ENCODE measurements around the gene FAM193A. TPM values are rescaled to one million over a fixed set of nuclear protein-coding genes. Genes with fewer than 3 reads are reported as not detected.

Gene FAM193A
- total RNA-seq, 1 experiment from 2014 or later, result 31.3 TPM

GRCh38 chr4:2742823-2743517 is 206.5 kb downstream of the FAM193A start:
- Mint-ChIP-seq H3K9me3 (ENCODE audit: unreplicated experiment) (no peaks in the 10 kb centered on the region), H3K27me3 (ENCODE audit: insufficient read depth, unreplicated experiment) (no peaks in the 10 kb centered on the region), H3K36me3 (ENCODE audit: insufficient read depth, unreplicated experiment) (peaks cover 37% of the 10 kb centered on the region), H3K27ac (ENCODE audit: low read depth, unreplicated experiment) (no peak overlapping the region), H3K4me1 (ENCODE audit: insufficient read depth, unreplicated experiment) (peaks cover 16% of the 10 kb centered on the region), H3K4me3 (ENCODE audit: unreplicated experiment) (no peak overlapping the region)
- no peak for DNase-seq (ENCODE audit: unreplicated experiment)
- POLR2A ChIA-PET, result no interaction called here
- no TSS peak for BruUV-seq (replicated peaks)
- TF ChIP-seq CTCF (IDR thresholded peaks at IDR 0.05; ENCODE audit: unreplicated experiment), result no peak
- CTCF ChIA-PET, result no interaction called here
- intact Hi-C loops (cut with micrococcal nuclease), result no loop called here

GRCh38 chr4:2743518-2744445 is 207.3 kb downstream of the FAM193A start:
- BruUV-seq (replicated peaks), result no TSS peak
- no peaks in the 10 kb centered on the region for H3K27me3 Mint-ChIP-seq (ENCODE audit: insufficient read depth, unreplicated experiment)
- intact Hi-C loops (cut with micrococcal nuclease), result no loop called here
- H3K36me3 Mint-ChIP-seq (ENCODE audit: insufficient read depth, unreplicated experiment), result peaks cover 44% of the 10 kb centered on the region
- peaks cover 16% of the 10 kb centered on the region for H3K4me1 Mint-ChIP-seq (ENCODE audit: insufficient read depth, unreplicated experiment)
- H3K4me3 Mint-ChIP-seq (ENCODE audit: unreplicated experiment), result no peak overlapping the region
- TF ChIP-seq CTCF (IDR thresholded peaks at IDR 0.05; ENCODE audit: unreplicated experiment), result no peak
- no peak for DNase-seq (ENCODE audit: unreplicated experiment)
- H3K27ac Mint-ChIP-seq (ENCODE audit: low read depth, unreplicated experiment), result no peak overlapping the region
- no peaks in the 10 kb centered on the region for H3K9me3 Mint-ChIP-seq (ENCODE audit: unreplicated experiment)
- POLR2A ChIA-PET, result no interaction called here
- CTCF ChIA-PET, result interaction anchor here (0.6 kb wide), 2 partner anchors 15 to 38 kb away, joined by 3 to 4 read pairs; no protein-coding TSS in a partner anchor

- BruUV-seq (replicated peaks), result no TSS peak
- TF ChIP-seq CTCF (IDR thresholded peaks at IDR 0.05; ENCODE audit: unreplicated experiment), result no peak
- Mint-ChIP-seq H3K27ac (ENCODE audit: low read depth, unreplicated experiment) (no peak overlapping the region), H3K4me1 (ENCODE audit: insufficient read depth, unreplicated experiment) (peaks cover 16% of the 10 kb centered on the region), H3K27me3 (ENCODE audit: insufficient read depth, unreplicated experiment) (no peaks in the 10 kb centered on the region), H3K4me3 (ENCODE audit: unreplicated experiment) (no peak overlapping the region), H3K9me3 (ENCODE audit: unreplicated experiment) (no peaks in the 10 kb centered on the region), H3K36me3 (ENCODE audit: insufficient read depth, unreplicated experiment) (peaks cover 44% of the 10 kb centered on the region)
- intact Hi-C loops (cut with micrococcal nuclease), result no loop called here
- ChIA-PET CTCF (interaction anchor here (0.6 kb wide), 2 partner anchors 16 to 39 kb away, joined by 3 to 4 read pairs; no protein-coding TSS in a partner anchor), POLR2A (interaction anchor here (0.7 kb wide), 1 partner anchor 9 kb away, joined by 4 read pairs; no protein-coding TSS in a partner anchor)
- DNase-seq (ENCODE audit: unreplicated experiment), result no peak
Measured at GRCh38 chr4:2744576-2745270, 208.3 kb downstream of the FAM193A start.
